OCI-LY1 (cell line): ENCODE measurements around the gene LMO2.

Experiments
- H2AFZ ChIP-seq: fragments of 200-600 bp; sonication (generic), shearing (Covaris generic); 2 replicates; pipeline ENCODE4 v1.6.0; 2014; ENCODE audit warnings: antibody characterized with exemption, mild to moderate bottlenecking, low read length
- H3F3A ChIP-seq: fragments of 200-600 bp; sonication (generic), shearing (Covaris generic); 2 replicates; pipeline ENCODE4 v1.6.0; 2014; ENCODE audit warnings: mild to moderate bottlenecking, antibody characterized with exemption, low read length, moderate library complexity; ENCODE audit not compliant: insufficient read depth
- H3K27ac ChIP-seq: fragments of 200-600 bp; sonication (generic); 2 replicates; pipeline ENCODE4 v1.5.1; 2014; ENCODE audit warnings: low read length, mixed run types, mild to moderate bottlenecking, low read depth; ENCODE audit not compliant: poor library complexity, severe bottlenecking
- H3K27me3 ChIP-seq: fragments of 200-600 bp; sonication (generic); 2 replicates; pipeline ENCODE4 v1.6.0; 2014; ENCODE audit warnings: antibody characterized with exemption, mild to moderate bottlenecking, low read length, moderate library complexity; ENCODE audit not compliant: insufficient read depth
- H3K36me3 ChIP-seq: fragments of 200-600 bp; sonication (generic); 2 replicates; pipeline ENCODE4 v1.6.1; 2014; ENCODE audit warnings: mild to moderate bottlenecking, antibody characterized with exemption, low read length, moderate library complexity, mixed read lengths; ENCODE audit not compliant: insufficient read depth
- H3K4me1 ChIP-seq: fragments of 200-600 bp; sonication (generic); 2 replicates; pipeline ENCODE4 v1.5.1; 2014; ENCODE audit warnings: mild to moderate bottlenecking, low read length, moderate library complexity; ENCODE audit not compliant: insufficient read depth, severe bottlenecking
- H3K4me2 ChIP-seq: fragments of 200-600 bp; sonication (generic), shearing (Covaris generic); 2 replicates; pipeline ENCODE4 v1.6.1; 2014; ENCODE audit warnings: low read length
- H3K4me3 ChIP-seq: fragments of 200-600 bp; sonication (generic); 2 replicates; pipeline ENCODE4 v1.5.1; 2014; ENCODE audit warnings: low read length, low read depth, mild to moderate bottlenecking, mixed read lengths; ENCODE audit not compliant: poor library complexity, severe bottlenecking
- H3K79me2 ChIP-seq: fragments of 200-600 bp; shearing (Covaris generic); 2 replicates; pipeline ENCODE4 v1.6.1; 2016; ENCODE audit warnings: mixed run types, low read length, mixed read lengths; ENCODE audit not compliant: insufficient read depth
- H3K9ac ChIP-seq: fragments of 200-600 bp; sonication (generic), shearing (Covaris generic); 2 replicates; pipeline ENCODE4 v1.6.1; 2014; ENCODE audit warnings: mild to moderate bottlenecking, low read length, mixed read lengths
- H3K9me2 ChIP-seq: fragments of 200-600 bp; sonication (generic), shearing (Covaris generic); 2 replicates; pipeline ENCODE4 v1.6.1; 2014; ENCODE audit warnings: low read depth, mild to moderate bottlenecking, low read length, mixed read lengths
- H3K9me3 ChIP-seq: fragments of 200-600 bp; shearing (Covaris generic); 2 replicates; pipeline ENCODE4 v1.6.1; 2014; ENCODE audit warnings: low read length, mixed read lengths
- H4K20me1 ChIP-seq: fragments of 200-600 bp; sonication (generic), shearing (Covaris generic); 2 replicates; pipeline ENCODE4 v1.6.0; 2016; ENCODE audit warnings: mild to moderate bottlenecking, low read length; ENCODE audit not compliant: insufficient read depth
- CTCF ChIP-seq: fragments of 200-600 bp; sonication (generic), shearing (Covaris generic); IDR thresholded peaks from 2 replicates; pipeline ENCODE4 v1.5.1; 2017; ENCODE audit warnings: mild to moderate bottlenecking, antibody characterized with exemption, low read length, moderate library complexity, mixed read lengths
- EZH2 ChIP-seq: fragments of 200-600 bp; sonication (generic), shearing (Covaris generic); IDR thresholded peaks from 2 replicates; pipeline ENCODE4 v1.8.0; 2017; ENCODE audit warnings: borderline replicate concordance, mixed run types, mild to moderate bottlenecking, antibody characterized with exemption, low read length, moderate library complexity, mixed read lengths

The LMO2 gene

GRCh38 chr11:33897761-33898375, 6.0 kb upstream of the LMO2 start:
- no peaks in the 10 kb centered on the region for H3K79me2 ChIP-seq
- H3K9me2 ChIP-seq = no peaks in the 10 kb centered on the region
- no peaks in the 10 kb centered on the region for H4K20me1 ChIP-seq
- no peaks in the 10 kb centered on the region for H3K4me1 ChIP-seq
- H3K36me3 ChIP-seq = no peaks in the 10 kb centered on the region
- H3K4me3 ChIP-seq = no peak overlapping the region
- no peak overlapping the region for H3K27ac ChIP-seq
- no peaks in the 10 kb centered on the region for H3F3A ChIP-seq
- no peaks in the 10 kb centered on the region for H3K27me3 ChIP-seq
- no peak overlapping the region for H2AFZ ChIP-seq
- no peak for TF ChIP-seq CTCF
- TF ChIP-seq EZH2 = no peak
- H3K9ac ChIP-seq = no peak overlapping the region
- H3K9me3 ChIP-seq = no peaks in the 10 kb centered on the region
- no peak overlapping the region for H3K4me2 ChIP-seq

- no peak overlapping the region for H2AFZ ChIP-seq
- no peaks in the 10 kb centered on the region for H3K27me3 ChIP-seq
- no peak overlapping the region for H3K9ac ChIP-seq
- H3K4me2 ChIP-seq = no peak overlapping the region
- no peaks in the 10 kb centered on the region for H3K4me1 ChIP-seq
- H3K27ac ChIP-seq = no peak overlapping the region
- no peaks in the 10 kb centered on the region for H3F3A ChIP-seq
- no peaks in the 10 kb centered on the region for H3K9me3 ChIP-seq
- no peaks in the 10 kb centered on the region for H3K36me3 ChIP-seq
- no peak for TF ChIP-seq EZH2
- H3K4me3 ChIP-seq = no peak overlapping the region
- H3K9me2 ChIP-seq = no peaks in the 10 kb centered on the region
- no peaks in the 10 kb centered on the region for H3K79me2 ChIP-seq
- no peaks in the 10 kb centered on the region for H4K20me1 ChIP-seq
Observed at GRCh38 chr11:33896911-33897310, 5.0 kb upstream of the LMO2 start.

DNA sequence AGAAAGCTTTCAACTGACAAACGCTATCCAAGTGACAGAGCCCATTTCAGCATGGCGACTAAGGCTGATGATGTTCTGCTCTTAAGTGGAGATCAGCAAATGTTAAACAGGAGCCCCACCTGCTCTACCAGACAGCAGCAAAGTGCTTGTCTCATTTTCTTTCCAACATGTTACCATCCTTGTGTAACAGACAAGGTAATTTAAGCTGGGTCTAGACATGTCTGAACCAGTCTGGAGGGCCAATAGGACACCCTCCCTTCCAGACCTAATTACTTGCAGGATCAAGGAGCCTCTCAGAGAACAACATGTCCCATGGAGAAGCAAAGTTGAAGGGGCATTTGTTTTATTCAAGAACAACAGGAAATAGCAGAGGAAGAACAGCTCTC, 3.9 kb upstream of the LMO2 start:
- Histone ChIP-seq H3K36me3 (no peaks in the 10 kb centered on the region), H3K27ac (no peak overlapping the region), H2AFZ (no peak overlapping the region)

More for the DNA sequence above, 3.9 kb upstream of the LMO2 start:
- Histone ChIP-seq H3K4me1 (no peaks in the 10 kb centered on the region), H3F3A (no peaks in the 10 kb centered on the region), H3K9ac (no peak overlapping the region), H4K20me1 (no peaks in the 10 kb centered on the region), H3K4me3 (no peak overlapping the region), H3K9me2 (no peaks in the 10 kb centered on the region), H3K79me2 (no peaks in the 10 kb centered on the region), H3K9me3 (no peaks in the 10 kb centered on the region), H3K4me2 (no peak overlapping the region), H3K27me3 (no peaks in the 10 kb centered on the region)
- TF ChIP-seq EZH2 (no peak), CTCF (no peak)
